GM23338 (cell line): ENCODE measurements around the gene TMEM86A. TPM values are rescaled to one million over a fixed set of nuclear protein-coding genes. Genes with fewer than 3 reads are reported as not detected.

ENCODE experiments used
- ATAC-seq: fragments of 200-7000 bp; cut with Tn5 transposase; 3 replicates; pipeline ENCODE4 v1.9.1; 2020
- DNase-seq: peaks from one replicate; pipeline ENCODE4 v3.0.0-alpha.2; 2015; ENCODE audit warnings: low spot score
- H2AFZ ChIP-seq: fragments of 200-600 bp; sonication (generic); 2 replicates; pipeline ENCODE4 v1.8.0; 2016; ENCODE audit warnings: antibody characterized with exemption, mild to moderate bottlenecking, moderate library complexity
- H3F3A ChIP-seq: fragments of 200-600 bp; sonication (generic); replicated peaks from 2 replicates; pipeline ENCODE4 v1.8.0; 2017; ENCODE audit warnings: antibody characterized with exemption, mixed run types, low read depth
- H3K27ac ChIP-seq: fragments of 200-600 bp; sonication (generic); 2 replicates; pipeline ENCODE4 v1.6.1; 2016; ENCODE audit warnings: low read depth
- H3K27me3 ChIP-seq: fragments of 200-600 bp; sonication (generic); 2 replicates; pipeline ENCODE4 v1.8.0; 2016; ENCODE audit warnings: mild to moderate bottlenecking, mixed run types, moderate library complexity; ENCODE audit not compliant: insufficient read depth
- H3K36me3 ChIP-seq: fragments of 200-600 bp; sonication (generic); 2 replicates; pipeline ENCODE4 v1.8.0; 2016; ENCODE audit warnings: mild to moderate bottlenecking; ENCODE audit not compliant: insufficient read depth
- H3K4me1 ChIP-seq: fragments of 200-600 bp; sonication (generic); 2 replicates; pipeline ENCODE4 v1.8.0; 2016; ENCODE audit warnings: mild to moderate bottlenecking, moderate library complexity; ENCODE audit not compliant: insufficient read depth
- H3K4me2 ChIP-seq: fragments of 200-600 bp; sonication (generic); 2 replicates; pipeline ENCODE4 v1.7.1; 2017; ENCODE audit warnings: mixed run types
- H3K4me3 ChIP-seq: fragments of 200-600 bp; sonication (generic); 2 replicates; pipeline ENCODE4 v1.6.1; 2016; ENCODE audit warnings: mixed run types
- H3K79me2 ChIP-seq: fragments of 200-600 bp; sonication (generic); replicated peaks from 2 replicates; pipeline ENCODE4 v1.8.0; 2017; ENCODE audit warnings: mild to moderate bottlenecking; ENCODE audit not compliant: insufficient read depth
- H3K9me2 ChIP-seq: fragments of 200-600 bp; sonication (generic); 2 replicates; pipeline ENCODE4 v1.8.0; 2017; ENCODE audit not compliant: insufficient read depth
- H4K20me1 ChIP-seq: fragments of 200-600 bp; sonication (generic); replicated peaks from 2 replicates; pipeline ENCODE4 v1.8.0; 2017; ENCODE audit warnings: mild to moderate bottlenecking; ENCODE audit not compliant: insufficient read depth
- H3K27ac Mint-ChIP-seq: 2 replicates; pipeline ENCODE4 v1.8.0; 2020; ENCODE audit warnings: inconsistent platforms, mild to moderate bottlenecking, moderate library complexity, mixed read lengths
- H3K27me3 Mint-ChIP-seq: 3 replicates; pipeline ENCODE4 v1.8.0; 2022; ENCODE audit warnings: low read depth, mild to moderate bottlenecking, moderate library complexity, mixed read lengths, inconsistent platforms; ENCODE audit not compliant: insufficient read depth, poor library complexity
- H3K36me3 Mint-ChIP-seq: 3 replicates; pipeline ENCODE4 v1.8.0; 2021; ENCODE audit warnings: low read depth, mild to moderate bottlenecking, inconsistent platforms, moderate library complexity, mixed read lengths
- H3K4me1 Mint-ChIP-seq: 3 replicates; pipeline ENCODE4 v1.8.0; 2020; ENCODE audit warnings: mild to moderate bottlenecking, inconsistent platforms, mixed read lengths
- H3K4me3 Mint-ChIP-seq: 3 replicates; pipeline ENCODE4 v1.8.0; 2021; ENCODE audit warnings: moderate library complexity, mild to moderate bottlenecking, inconsistent platforms, mixed read lengths
- H3K9me3 Mint-ChIP-seq: 3 replicates; pipeline ENCODE4 v1.8.0; 2020; ENCODE audit warnings: moderate library complexity, mild to moderate bottlenecking, inconsistent platforms, mixed read lengths
- CREB1 ChIP-seq: fragments of 250-450 bp; sonication (Bioruptor Pico); IDR thresholded peaks from 2 replicates; pipeline ENCODE4 v1.5.0; 2020; ENCODE audit warnings: low read depth, mild to moderate bottlenecking, moderate library complexity
- EZH2phosphoT487 ChIP-seq: fragments of 200-600 bp; sonication (generic); IDR thresholded peaks from one replicate; pipeline ENCODE4 v1.8.1; 2018; ENCODE audit warnings: antibody characterized with exemption; ENCODE audit not compliant: unreplicated experiment
- JUNB ChIP-seq: IDR thresholded peaks from one replicate; pipeline ENCODE4 v1.6.1; 2016; ENCODE audit warnings: antibody characterized with exemption; ENCODE audit not compliant: unreplicated experiment
- ZNF114 ChIP-seq: fragments of 250-450 bp; sonication (Bioruptor Pico); IDR thresholded peaks from 2 replicates; pipeline ENCODE4 v1.5.0; 2020; ENCODE audit warnings: mild to moderate bottlenecking, moderate library complexity
- ZNF331 ChIP-seq: fragments of 250-450 bp; sonication (Bioruptor Pico); IDR thresholded peaks from 2 replicates; pipeline ENCODE4 v1.5.0; 2020; ENCODE audit warnings: low read depth, mild to moderate bottlenecking, moderate library complexity
- polyA plus RNA-seq: library from polyadenylated mRNA; unstranded; fragments of >200 nt; fragmentation: Nextera tagmentation; extraction: Ambion mirVana; gene quantifications from 2 replicates; pipeline ENCODE4 v1.2.1, GENCODE V29; 2016
- total RNA-seq: library from RNA; depleted of rRNA; stranded (reverse); fragments of >200 nt; shearing (Covaris generic); gene quantifications from 2 replicates; pipeline ENCODE4 v1.2.3, GENCODE V29; 2014
- TF ChIP-seq, protein P1 (sequence below): fragments of 250-450 bp; sonication (Bioruptor Pico); IDR thresholded peaks from 2 replicates; pipeline ENCODE4 v1.5.0; 2020; ENCODE audit warnings: mild to moderate bottlenecking, moderate library complexity
- TF ChIP-seq, protein P2 (sequence below): IDR thresholded peaks from 2 replicates; pipeline ENCODE4 v1.6.1; 2016; ENCODE audit warnings: antibody characterized with exemption
- TF ChIP-seq, protein P3 (sequence below): IDR thresholded peaks from one replicate; pipeline ENCODE4 v1.6.1; 2018; ENCODE audit warnings: antibody characterized with exemption; ENCODE audit not compliant: unreplicated experiment

The TMEM86A gene
- total and polyA plus RNA-seq, 2 experiments from 2014 or later: 0.45 to 0.91 TPM

DNA sequence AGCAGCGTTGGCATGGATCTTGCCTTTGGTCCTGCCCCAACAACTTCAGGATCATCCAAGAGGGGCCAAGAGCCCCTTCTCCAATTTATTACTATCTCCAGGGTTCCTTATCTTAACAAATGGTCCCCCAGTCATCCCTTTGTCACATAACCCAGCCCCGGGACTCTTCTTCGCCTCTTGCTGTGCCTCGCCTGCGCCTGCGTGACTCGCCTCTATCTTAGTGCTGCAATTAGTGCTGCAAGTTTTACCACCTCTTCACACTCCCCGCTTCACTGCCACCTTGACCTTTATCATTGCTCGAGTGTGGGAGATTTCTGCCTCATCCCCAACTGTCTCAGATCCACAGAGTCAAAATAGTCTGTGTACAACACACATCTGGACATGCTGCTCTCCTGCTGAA lies 31.4 kb downstream of the TMEM86A start:
- Histone ChIP-seq H3K9me2 (no peaks in the 10 kb centered on the region), H3K36me3 (no peaks in the 10 kb centered on the region), H3K4me1 (peaks cover 7% of the 10 kb centered on the region; the same call in 1 of the 2 replicates), H3K4me3 (no peak overlapping the region), H3K27me3 (no peaks in the 10 kb centered on the region), H4K20me1 (no peaks in the 10 kb centered on the region), H3F3A (no peaks in the 10 kb centered on the region), H3K79me2 (no peaks in the 10 kb centered on the region), H3K4me2 (no peak overlapping the region), H3K27ac (no peak overlapping the region), H2AFZ (no peak overlapping the region)
- Mint-ChIP-seq H3K27ac (no peak overlapping the region), H3K4me1 (peaks cover 21% of the 10 kb centered on the region), H3K27me3 (peaks cover 7% of the 10 kb centered on the region), H3K36me3 (no peaks in the 10 kb centered on the region; the same call in 2 of the 3 replicates), H3K9me3 (no peaks in the 10 kb centered on the region; the same call in 2 of the 3 replicates), H3K4me3 (no peak overlapping the region; the same call in 2 of the 3 replicates)
- ATAC-seq: no peak
- no peak for DNase-seq
- TF ChIP-seq ZNF114 (CRISPR knock-in tag) (no peak), JUNB (no peak), CREB1 (CRISPR knock-in tag) (no peak)
- TF ChIP-seq, protein P1, sequence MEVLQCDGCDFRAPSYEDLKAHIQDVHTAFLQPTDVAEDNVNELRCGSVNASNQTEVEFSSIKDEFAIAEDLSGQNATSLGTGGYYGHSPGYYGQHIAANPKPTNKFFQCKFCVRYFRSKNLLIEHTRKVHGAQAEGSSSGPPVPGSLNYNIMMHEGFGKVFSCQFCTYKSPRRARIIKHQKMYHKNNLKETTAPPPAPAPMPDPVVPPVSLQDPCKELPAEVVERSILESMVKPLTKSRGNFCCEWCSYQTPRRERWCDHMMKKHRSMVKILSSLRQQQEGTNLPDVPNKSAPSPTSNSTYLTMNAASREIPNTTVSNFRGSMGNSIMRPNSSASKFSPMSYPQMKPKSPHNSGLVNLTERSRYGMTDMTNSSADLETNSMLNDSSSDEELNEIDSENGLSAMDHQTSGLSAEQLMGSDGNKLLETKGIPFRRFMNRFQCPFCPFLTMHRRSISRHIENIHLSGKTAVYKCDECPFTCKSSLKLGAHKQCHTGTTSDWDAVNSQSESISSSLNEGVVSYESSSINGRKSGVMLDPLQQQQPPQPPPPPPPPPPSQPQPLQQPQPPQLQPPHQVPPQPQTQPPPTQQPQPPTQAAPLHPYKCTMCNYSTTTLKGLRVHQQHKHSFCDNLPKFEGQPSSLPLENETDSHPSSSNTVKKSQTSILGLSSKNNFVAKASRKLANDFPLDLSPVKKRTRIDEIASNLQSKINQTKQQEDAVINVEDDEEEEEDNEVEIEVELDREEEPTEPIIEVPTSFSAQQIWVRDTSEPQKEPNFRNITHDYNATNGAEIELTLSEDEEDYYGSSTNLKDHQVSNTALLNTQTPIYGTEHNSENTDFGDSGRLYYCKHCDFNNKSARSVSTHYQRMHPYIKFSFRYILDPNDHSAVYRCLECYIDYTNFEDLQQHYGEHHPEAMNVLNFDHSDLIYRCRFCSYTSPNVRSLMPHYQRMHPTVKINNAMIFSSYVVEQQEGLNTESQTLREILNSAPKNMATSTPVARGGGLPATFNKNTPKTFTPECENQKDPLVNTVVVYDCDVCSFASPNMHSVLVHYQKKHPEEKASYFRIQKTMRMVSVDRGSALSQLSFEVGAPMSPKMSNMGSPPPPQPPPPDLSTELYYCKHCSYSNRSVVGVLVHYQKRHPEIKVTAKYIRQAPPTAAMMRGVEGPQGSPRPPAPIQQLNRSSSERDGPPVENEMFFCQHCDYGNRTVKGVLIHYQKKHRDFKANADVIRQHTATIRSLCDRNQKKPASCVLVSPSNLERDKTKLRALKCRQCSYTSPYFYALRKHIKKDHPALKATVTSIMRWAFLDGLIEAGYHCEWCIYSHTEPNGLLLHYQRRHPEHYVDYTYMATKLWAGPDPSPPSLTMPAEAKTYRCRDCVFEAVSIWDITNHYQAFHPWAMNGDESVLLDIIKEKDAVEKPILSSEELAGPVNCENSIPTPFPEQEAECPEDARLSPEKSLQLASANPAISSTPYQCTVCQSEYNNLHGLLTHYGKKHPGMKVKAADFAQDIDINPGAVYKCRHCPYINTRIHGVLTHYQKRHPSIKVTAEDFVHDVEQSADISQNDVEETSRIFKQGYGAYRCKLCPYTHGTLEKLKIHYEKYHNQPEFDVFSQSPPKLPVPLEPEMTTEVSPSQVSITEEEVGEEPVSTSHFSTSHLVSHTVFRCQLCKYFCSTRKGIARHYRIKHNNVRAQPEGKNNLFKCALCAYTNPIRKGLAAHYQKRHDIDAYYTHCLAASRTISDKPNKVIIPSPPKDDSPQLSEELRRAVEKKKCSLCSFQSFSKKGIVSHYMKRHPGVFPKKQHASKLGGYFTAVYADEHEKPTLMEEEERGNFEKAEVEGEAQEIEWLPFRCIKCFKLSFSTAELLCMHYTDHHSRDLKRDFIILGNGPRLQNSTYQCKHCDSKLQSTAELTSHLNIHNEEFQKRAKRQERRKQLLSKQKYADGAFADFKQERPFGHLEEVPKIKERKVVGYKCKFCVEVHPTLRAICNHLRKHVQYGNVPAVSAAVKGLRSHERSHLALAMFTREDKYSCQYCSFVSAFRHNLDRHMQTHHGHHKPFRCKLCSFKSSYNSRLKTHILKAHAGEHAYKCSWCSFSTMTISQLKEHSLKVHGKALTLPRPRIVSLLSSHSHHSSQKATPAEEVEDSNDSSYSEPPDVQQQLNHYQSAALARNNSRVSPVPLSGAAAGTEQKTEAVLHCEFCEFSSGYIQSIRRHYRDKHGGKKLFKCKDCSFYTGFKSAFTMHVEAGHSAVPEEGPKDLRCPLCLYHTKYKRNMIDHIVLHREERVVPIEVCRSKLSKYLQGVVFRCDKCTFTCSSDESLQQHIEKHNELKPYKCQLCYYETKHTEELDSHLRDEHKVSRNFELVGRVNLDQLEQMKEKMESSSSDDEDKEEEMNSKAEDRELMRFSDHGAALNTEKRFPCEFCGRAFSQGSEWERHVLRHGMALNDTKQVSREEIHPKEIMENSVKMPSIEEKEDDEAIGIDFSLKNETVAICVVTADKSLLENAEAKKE (CRISPR knock-in tag): no peak
- TF ChIP-seq, protein P2, sequence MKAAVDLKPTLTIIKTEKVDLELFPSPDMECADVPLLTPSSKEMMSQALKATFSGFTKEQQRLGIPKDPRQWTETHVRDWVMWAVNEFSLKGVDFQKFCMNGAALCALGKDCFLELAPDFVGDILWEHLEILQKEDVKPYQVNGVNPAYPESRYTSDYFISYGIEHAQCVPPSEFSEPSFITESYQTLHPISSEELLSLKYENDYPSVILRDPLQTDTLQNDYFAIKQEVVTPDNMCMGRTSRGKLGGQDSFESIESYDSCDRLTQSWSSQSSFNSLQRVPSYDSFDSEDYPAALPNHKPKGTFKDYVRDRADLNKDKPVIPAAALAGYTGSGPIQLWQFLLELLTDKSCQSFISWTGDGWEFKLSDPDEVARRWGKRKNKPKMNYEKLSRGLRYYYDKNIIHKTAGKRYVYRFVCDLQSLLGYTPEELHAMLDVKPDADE: no peak

DNA sequence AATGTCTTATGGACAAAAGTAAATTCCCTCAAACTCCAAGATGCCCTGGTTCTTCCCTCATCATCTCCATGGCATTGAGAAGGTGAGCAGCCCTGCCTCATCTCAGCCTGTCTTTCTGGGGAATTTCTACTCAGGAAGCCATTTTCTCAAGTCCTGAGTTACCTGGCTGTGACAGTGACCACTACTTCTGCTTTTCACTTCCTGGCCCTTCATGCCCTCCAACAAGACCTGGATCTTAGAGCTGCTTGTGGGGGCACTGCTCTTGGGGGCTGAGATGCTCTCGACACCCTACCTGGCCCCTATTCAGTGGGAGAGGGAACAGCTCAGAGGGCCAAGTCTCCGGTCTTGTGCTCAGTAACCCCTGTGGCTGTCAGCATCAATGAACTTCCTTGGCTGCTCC lies 32.9 kb downstream of the TMEM86A start:
- no peak overlapping the region for H3K4me2 ChIP-seq
- no peaks in the 10 kb centered on the region; the same call in 2 of the 3 replicates for H3K36me3 Mint-ChIP-seq
- TF ChIP-seq, protein P3, sequence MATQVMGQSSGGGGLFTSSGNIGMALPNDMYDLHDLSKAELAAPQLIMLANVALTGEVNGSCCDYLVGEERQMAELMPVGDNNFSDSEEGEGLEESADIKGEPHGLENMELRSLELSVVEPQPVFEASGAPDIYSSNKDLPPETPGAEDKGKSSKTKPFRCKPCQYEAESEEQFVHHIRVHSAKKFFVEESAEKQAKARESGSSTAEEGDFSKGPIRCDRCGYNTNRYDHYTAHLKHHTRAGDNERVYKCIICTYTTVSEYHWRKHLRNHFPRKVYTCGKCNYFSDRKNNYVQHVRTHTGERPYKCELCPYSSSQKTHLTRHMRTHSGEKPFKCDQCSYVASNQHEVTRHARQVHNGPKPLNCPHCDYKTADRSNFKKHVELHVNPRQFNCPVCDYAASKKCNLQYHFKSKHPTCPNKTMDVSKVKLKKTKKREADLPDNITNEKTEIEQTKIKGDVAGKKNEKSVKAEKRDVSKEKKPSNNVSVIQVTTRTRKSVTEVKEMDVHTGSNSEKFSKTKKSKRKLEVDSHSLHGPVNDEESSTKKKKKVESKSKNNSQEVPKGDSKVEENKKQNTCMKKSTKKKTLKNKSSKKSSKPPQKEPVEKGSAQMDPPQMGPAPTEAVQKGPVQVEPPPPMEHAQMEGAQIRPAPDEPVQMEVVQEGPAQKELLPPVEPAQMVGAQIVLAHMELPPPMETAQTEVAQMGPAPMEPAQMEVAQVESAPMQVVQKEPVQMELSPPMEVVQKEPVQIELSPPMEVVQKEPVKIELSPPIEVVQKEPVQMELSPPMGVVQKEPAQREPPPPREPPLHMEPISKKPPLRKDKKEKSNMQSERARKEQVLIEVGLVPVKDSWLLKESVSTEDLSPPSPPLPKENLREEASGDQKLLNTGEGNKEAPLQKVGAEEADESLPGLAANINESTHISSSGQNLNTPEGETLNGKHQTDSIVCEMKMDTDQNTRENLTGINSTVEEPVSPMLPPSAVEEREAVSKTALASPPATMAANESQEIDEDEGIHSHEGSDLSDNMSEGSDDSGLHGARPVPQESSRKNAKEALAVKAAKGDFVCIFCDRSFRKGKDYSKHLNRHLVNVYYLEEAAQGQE: no peak
- TF ChIP-seq EZH2phosphoT487 (no peak), ZNF331 (CRISPR knock-in tag) (no peak), ZNF114 (CRISPR knock-in tag) (no peak)
- TF ChIP-seq, protein P2: no peak

More for the DNA sequence above, 32.9 kb downstream of the TMEM86A start:
- no peak overlapping the region for H3K27ac Mint-ChIP-seq
- peaks cover 2% of the 10 kb centered on the region for H3K27me3 Mint-ChIP-seq
- Histone ChIP-seq H3K27me3 (no peaks in the 10 kb centered on the region), H2AFZ (no peak overlapping the region), H3K4me1 (peaks cover under 1% of the 10 kb centered on the region; the same call in 1 of the 2 replicates), H3K4me3 (no peak overlapping the region), H3K9me2 (no peaks in the 10 kb centered on the region), H4K20me1 (no peaks in the 10 kb centered on the region), H3K27ac (no peak overlapping the region), H3F3A (no peaks in the 10 kb centered on the region), H3K79me2 (no peaks in the 10 kb centered on the region), H3K36me3 (no peaks in the 10 kb centered on the region)
- no peak overlapping the region for H3K4me3 Mint-ChIP-seq
- ATAC-seq (no peak), DNase-seq (no peak)
- peaks cover 13% of the 10 kb centered on the region for H3K4me1 Mint-ChIP-seq
- H3K9me3 Mint-ChIP-seq: no peaks in the 10 kb centered on the region
